GM18502 (cell line): ENCODE data around the gene ADGRF1.
"Not testable (repeated sequence)": the region's sequence is repeated elsewhere in the genome, so short reads cannot be mapped to it uniquely, and the experiment has no call there.

Experiments used
- ATAC-seq: cut with Tn5 transposase; IDR thresholded peaks from one replicate; pipeline ENCODE4 v1.9.1; 2021; ENCODE audit warnings: mild to moderate bottlenecking; ENCODE audit not compliant: unreplicated experiment, poor library complexity

Gene ADGRF1

GRCh38 chr6:47027315-47027714, 14.8 kb downstream of the ADGRF1 start:
- no peak for ATAC-seq

GRCh38 chr6:47026679-47027078, 15.5 kb downstream of the ADGRF1 start:
- ATAC-seq = no peak

GRCh38 chr6:47023573-47023972, 18.6 kb downstream of the ADGRF1 start:
- ATAC-seq = no peak

GRCh38 chr6:47022191-47022590, 19.9 kb downstream of the ADGRF1 start:
- no peak for ATAC-seq

GRCh38 chr6:47019941-47020340, 22.2 kb downstream of the ADGRF1 start:
- ATAC-seq = no peak

- ATAC-seq = no peak
Observed at GRCh38 chr6:47016909-47017308, 25.2 kb downstream of the ADGRF1 start.

GRCh38 chr6:47016261-47016660, 25.9 kb downstream of the ADGRF1 start:
- ATAC-seq = no peak

GRCh38 chr6:47014401-47014800, 27.7 kb downstream of the ADGRF1 start:
- ATAC-seq = no peak

GRCh38 chr6:47009583-47009982, 32.5 kb downstream of the ADGRF1 start:
- no peak for ATAC-seq

GRCh38 chr6:47008397-47008763, 33.8 kb downstream of the ADGRF1 start:
- no peak for ATAC-seq

- no peak for ATAC-seq
Observed at GRCh38 chr6:47007657-47008396, 34.3 kb downstream of the ADGRF1 start.

GRCh38 chr6:47005486-47005885, 36.6 kb downstream of the ADGRF1 start:
- no peak for ATAC-seq

GRCh38 chr6:47004463-47004862, 37.7 kb downstream of the ADGRF1 start:
- ATAC-seq = no peak

GRCh38 chr6:47000842-47001241, 41.3 kb downstream of the ADGRF1 start:
- ATAC-seq = no peak

- ATAC-seq = no peak
Observed at GRCh38 chr6:46998436-46999017, 43.6 kb downstream of the ADGRF1 start.

- ATAC-seq = no peak
Observed at GRCh38 chr6:46997646-46998045, 44.5 kb downstream of the ADGRF1 start.

- ATAC-seq = no peak
Observed at GRCh38 chr6:46996860-46997641, 45.1 kb downstream of the ADGRF1 start.

- ATAC-seq = no peak
Observed at GRCh38 chr6:46994933-46995332, 47.2 kb downstream of the ADGRF1 start.

- no peak for ATAC-seq
Observed at GRCh38 chr6:46993846-46994245, 48.3 kb downstream of the ADGRF1 start.

GRCh38 chr6:46992391-46992790, 49.7 kb downstream of the ADGRF1 start:
- ATAC-seq = not testable (repeated sequence)

GRCh38 chr6:46990818-46991510, 51.2 kb downstream of the ADGRF1 start:
- ATAC-seq = not testable (repeated sequence)
